Epithelial cell of umbilical artery (primary cell): ENCODE results near the gene COQ7. TPM values are rescaled to one million over a fixed set of nuclear protein-coding genes. Genes with fewer than 3 reads are reported as not detected.

Source experiments
- total RNA-seq: library from RNA; depleted of rRNA; stranded (reverse); fragments of >200 nt; gene quantifications from 2 replicates; pipeline ENCODE4 v1.2.3, GENCODE V29; 2014

The COQ7 gene
- 18.2 and 19.5 TPM in 2 replicates for total RNA-seq

GRCh38 chr16:19067349-19068236 lies at the start of gene COQ7:
TSS of gene COQ7 (plus strand) at chr16:19067614. CDS start at chr16:19067665, 51 bp downstream.

DNA sequence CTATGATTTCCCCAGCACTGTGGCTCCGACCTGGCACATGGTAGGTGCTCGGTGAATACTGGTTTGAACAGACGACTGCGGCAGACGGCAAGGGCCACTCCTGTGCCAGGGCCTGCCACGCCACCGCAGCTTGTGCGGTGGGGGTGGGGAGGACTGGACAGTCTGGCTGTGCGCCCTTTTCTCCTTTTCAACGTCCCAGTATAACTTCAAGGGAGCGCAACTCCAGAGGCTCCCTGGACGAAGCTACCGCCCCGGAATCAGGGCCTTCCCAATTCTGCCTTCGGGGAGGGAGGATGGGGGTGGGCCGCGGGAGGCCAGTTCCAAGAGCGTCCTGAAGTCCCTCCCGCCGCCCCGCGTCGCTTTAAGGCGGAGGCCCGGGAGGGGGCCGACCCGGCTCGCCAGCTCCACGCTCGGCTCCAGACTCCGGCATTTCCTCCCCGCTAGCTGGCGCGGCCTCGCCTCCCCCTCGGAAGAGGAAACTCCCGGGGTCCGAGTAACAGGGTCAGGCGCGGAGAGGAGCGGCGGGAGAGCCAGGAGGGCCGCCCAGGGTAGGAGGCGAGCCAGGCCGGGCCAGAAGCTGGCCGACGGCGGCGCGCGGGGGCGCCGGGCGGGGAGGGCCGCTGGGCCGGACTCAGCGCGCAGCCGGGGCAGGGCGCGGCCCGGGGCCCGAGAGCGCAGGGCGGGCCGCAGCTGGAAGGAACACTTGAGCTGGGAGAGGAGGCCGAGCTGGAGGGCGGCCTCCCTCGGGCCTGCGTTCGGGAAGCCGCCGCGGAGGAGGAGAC lies 46.4 kb downstream of the COQ7 start, which contains the start of gene ITPRIPL2:
TSS of gene ITPRIPL2 (plus strand) at position 388 of the 782 bp plus-strand sequence. CDS start 498 bp downstream, outside the sequence.

Other genes starting within 250 kb of the COQ7 start
- 53.3 and 58.7 TPM in 2 replicates for gene SMG1, start 141.2 kb upstream of the COQ7 start, total RNA-seq
- 2.6 and 3.5 TPM in 2 replicates for gene TMC7, start 83.7 kb upstream of the COQ7 start, total RNA-seq
- 33.9 and 43.2 TPM in 2 replicates for gene ITPRIPL2, start 46.4 kb downstream of the COQ7 start, total RNA-seq
- gene SYT17, start 100.6 kb downstream of the COQ7 start, total RNA-seq: 0.91 and 4.2 TPM in 2 replicates
- not detected in 2 replicates for gene CLEC19A, start 218.1 kb downstream of the COQ7 start, total RNA-seq